Stimulated activated CD8-positive, alpha-beta memory T cell treated with anti-CD3 and anti-CD28 coated beads, Interleukin-4, amount 100 ng/mL, for 1 hour (primary cell): ENCODE results near the gene EIF5.

Experiments
- DNase-seq, 2 donors: peaks; one replicate each; pipeline ENCODE4 v3.0.0-alpha.2; 2020; ENCODE audit warnings: low read depth in 2 of 2, low spot score in 1 of 2

EIF5 gene

DNA sequence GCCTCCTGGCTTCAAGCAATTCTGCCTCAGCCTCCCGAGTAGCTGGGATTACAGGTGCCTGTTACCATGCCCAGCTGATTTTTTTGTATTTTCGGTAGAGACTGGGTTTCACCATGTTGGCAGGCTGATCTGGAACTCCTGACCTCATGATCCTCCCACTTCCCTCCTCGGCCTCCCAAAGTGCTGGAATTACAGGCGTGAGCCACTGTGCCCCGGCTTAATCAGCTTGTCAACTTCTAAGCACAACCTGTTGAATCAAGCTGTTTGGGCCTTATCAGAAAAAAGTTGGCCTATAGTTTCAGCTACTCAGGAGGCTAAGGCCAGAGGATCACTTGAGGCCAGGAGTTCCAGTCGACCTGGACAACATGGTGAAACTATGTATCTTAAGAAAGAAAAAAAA lies 59.0 kb downstream of the EIF5 start:
- no peak for DNase-seq

DNA sequence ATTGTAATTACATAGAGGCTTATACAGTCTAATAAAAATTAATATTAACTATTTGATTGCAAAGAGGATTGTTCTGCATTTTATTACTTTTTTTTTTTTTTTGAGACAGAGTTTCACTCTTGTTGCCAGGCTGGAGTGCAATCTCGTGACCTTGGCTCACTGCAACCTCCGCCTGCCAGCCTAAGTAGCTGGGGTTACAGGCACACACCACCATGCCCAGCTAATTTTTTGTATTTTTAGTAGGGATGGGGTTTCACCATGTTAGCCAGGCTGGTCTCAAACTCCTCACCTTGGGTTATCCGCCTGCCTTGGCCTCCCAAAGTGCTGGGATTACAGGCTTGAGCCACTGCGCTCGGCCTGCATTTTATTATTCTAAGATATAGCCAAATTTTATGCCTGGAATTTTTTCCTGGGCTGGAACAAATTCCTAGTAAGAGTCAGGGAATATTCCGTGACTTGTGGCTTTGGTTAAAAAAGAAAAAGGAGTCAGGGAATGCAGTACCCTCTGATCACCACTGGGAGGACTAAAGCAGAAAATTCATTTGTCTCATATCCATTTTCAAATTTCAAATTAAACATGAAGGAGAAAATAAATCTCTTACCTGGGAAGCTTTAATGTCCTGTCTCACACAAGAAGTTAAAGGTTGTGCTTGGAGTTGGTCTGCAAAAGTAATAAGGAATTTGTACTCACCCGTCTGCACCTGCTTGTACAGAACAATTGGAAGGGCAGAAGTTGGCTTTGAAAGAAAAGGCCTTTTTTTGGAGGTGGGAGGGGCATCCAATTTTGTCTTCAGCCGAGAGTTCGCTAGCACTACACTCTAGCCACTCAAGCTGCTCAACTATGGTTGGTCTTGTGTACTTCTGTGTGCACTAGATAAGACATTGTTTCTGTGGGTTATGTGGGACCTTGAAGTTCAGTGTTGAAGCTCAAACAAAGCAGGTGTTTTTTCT lies 59.9 kb downstream of the EIF5 start:
- DNase-seq: no peak
